Measurements from ENCODE around the gene DAB1. TPM values are rescaled to one million over a fixed set of nuclear protein-coding genes. Genes with fewer than 3 reads are reported as not detected.

The DAB1 gene
- total RNA-seq, 4 donors from 2014 or later = 0.22 TPM; not detected in 3

GRCh38 chr1:57024855-57025254 is 399.0 kb downstream of the DAB1 start:
- H3K9me3 ChIP-seq = no peaks in the 10 kb centered on the region
- H3K36me3 ChIP-seq = no peaks in the 10 kb centered on the region
- intact Hi-C loops (cut with DNase I; ENCODE audit: low total_unique reads) (no loop called here), in situ Hi-C loops (cut with MboI; ENCODE audit: low sequenced_read_pairs in 4 of 4) (no loop called here)
- H3K27ac ChIP-seq = no peak overlapping the region
- TF ChIP-seq CTCF (IDR thresholded peaks at IDR 0.05 in 4 of 5, conservative IDR thresholded peaks at IDR 0.05 in 1 of 5) (no peak), POLR2A (IDR thresholded peaks at IDR 0.05) (no peak)
- H3K4me3 ChIP-seq = no peak overlapping the region
- no peaks in the 10 kb centered on the region for H3K27me3 ChIP-seq
- peaks cover 0 to 10% of the 10 kb centered on the region in 2 donors for H3K4me1 ChIP-seq
- ATAC-seq (no peak), DNase-seq (no peak)

GRCh38 chr1:57024428-57024827 is 399.4 kb downstream of the DAB1 start:
- no peak overlapping the region for H3K27ac ChIP-seq
- H3K36me3 ChIP-seq = no peaks in the 10 kb centered on the region
- ATAC-seq (no peak), DNase-seq (no peak)
- H3K4me3 ChIP-seq = no peak overlapping the region
- intact Hi-C loops (cut with DNase I; ENCODE audit: low total_unique reads) (no loop called here), in situ Hi-C loops (cut with MboI; ENCODE audit: low sequenced_read_pairs in 4 of 4) (no loop called here)
- H3K4me1 ChIP-seq = peaks cover 0 to 10% of the 10 kb centered on the region in 2 donors
- no peak for TF ChIP-seq POLR2A (IDR thresholded peaks at IDR 0.05)
- TF ChIP-seq CTCF (IDR thresholded peaks at IDR 0.05 in 4 of 5, conservative IDR thresholded peaks at IDR 0.05 in 1 of 5) = no peak
- H3K27me3 ChIP-seq = no peaks in the 10 kb centered on the region
- no peaks in the 10 kb centered on the region for H3K9me3 ChIP-seq

GRCh38 chr1:57020216-57020615 is 403.6 kb downstream of the DAB1 start:
- intact Hi-C loops (cut with DNase I; ENCODE audit: low total_unique reads) = no loop called here

GRCh38 chr1:57019236-57019839 is 404.5 kb downstream of the DAB1 start:
- intact Hi-C loops (cut with DNase I; ENCODE audit: low total_unique reads) (no loop called here), in situ Hi-C loops (cut with MboI; ENCODE audit: low sequenced_read_pairs in 4 of 4) (no loop called here)
- Histone ChIP-seq H3K36me3 (no peaks in the 10 kb centered on the region), H3K4me3 (no peak overlapping the region), H3K4me1 (no peaks in the 10 kb centered on the region), H3K9me3 (no peaks in the 10 kb centered on the region), H3K27ac (no peak overlapping the region), H3K27me3 (no peaks in the 10 kb centered on the region)
- no peak for ATAC-seq
- TF ChIP-seq CTCF (IDR thresholded peaks at IDR 0.05 in 4 of 5, conservative IDR thresholded peaks at IDR 0.05 in 1 of 5) (no peak), POLR2A (IDR thresholded peaks at IDR 0.05) (no peak)
- no peak for DNase-seq

More at GRCh38 chr1:57020216-57020615, 403.6 kb downstream of the DAB1 start:
- Histone ChIP-seq H3K27ac (no peak overlapping the region), H3K4me3 (no peak overlapping the region), H3K27me3 (no peaks in the 10 kb centered on the region), H3K9me3 (no peaks in the 10 kb centered on the region), H3K36me3 (no peaks in the 10 kb centered on the region), H3K4me1 (no peaks in the 10 kb centered on the region)
- no peak for DNase-seq
- no peak for ATAC-seq
- TF ChIP-seq CTCF (IDR thresholded peaks at IDR 0.05 in 4 of 5, conservative IDR thresholded peaks at IDR 0.05 in 1 of 5) (no peak), POLR2A (IDR thresholded peaks at IDR 0.05) (no peak)
- in situ Hi-C loops (cut with MboI; ENCODE audit: low sequenced_read_pairs in 4 of 4) = no loop called here

GRCh38 chr1:57018119-57018518 is 405.7 kb downstream of the DAB1 start:
- no peaks in the 10 kb centered on the region for H3K4me1 ChIP-seq
- no peaks in the 10 kb centered on the region for H3K9me3 ChIP-seq
- intact Hi-C loops (cut with DNase I; ENCODE audit: low total_unique reads) (no loop called here), in situ Hi-C loops (cut with MboI; ENCODE audit: low sequenced_read_pairs in 4 of 4) (no loop called here)
- no peaks in the 10 kb centered on the region for H3K36me3 ChIP-seq
- H3K27me3 ChIP-seq = no peaks in the 10 kb centered on the region
- H3K27ac ChIP-seq = no peak overlapping the region
- no peak for ATAC-seq
- TF ChIP-seq CTCF (IDR thresholded peaks at IDR 0.05 in 4 of 5, conservative IDR thresholded peaks at IDR 0.05 in 1 of 5) (no peak), POLR2A (IDR thresholded peaks at IDR 0.05) (no peak)
- DNase-seq = no peak
- H3K4me3 ChIP-seq = no peak overlapping the region
